HG03469 (cell line): ENCODE data around the gene SETBP1.
A peak's percentile ranks its signal among the peaks of the same experiment; 100 is the strongest.

Experiments used
- ATAC-seq: cut with Tn5 transposase; IDR thresholded peaks from one replicate; pipeline ENCODE4 v1.9.1; 2021; ENCODE audit warnings: mild to moderate bottlenecking, moderate library complexity, moderate number of reproducible peaks; ENCODE audit not compliant: unreplicated experiment

Gene SETBP1

DNA sequence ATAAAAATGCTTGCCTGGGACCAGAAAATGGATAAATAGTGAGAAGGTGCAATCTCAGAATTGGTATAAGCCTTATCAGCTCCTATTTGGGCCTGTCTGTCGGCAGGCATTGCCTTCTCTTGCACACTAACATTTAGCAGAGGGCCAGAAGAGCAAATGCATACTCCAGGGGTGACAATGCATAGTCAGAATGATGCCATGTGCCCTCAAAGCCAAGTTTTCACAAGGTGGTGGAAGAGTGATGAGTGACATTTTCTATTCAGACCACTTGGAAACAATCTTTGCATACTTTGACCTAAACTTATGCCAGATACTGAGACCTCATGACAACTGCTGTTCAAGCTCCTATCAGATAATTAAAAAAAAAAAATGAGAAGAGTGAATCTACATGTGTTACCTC, 276.3 kb downstream of the SETBP1 start:
- ATAC-seq, result no peak

DNA sequence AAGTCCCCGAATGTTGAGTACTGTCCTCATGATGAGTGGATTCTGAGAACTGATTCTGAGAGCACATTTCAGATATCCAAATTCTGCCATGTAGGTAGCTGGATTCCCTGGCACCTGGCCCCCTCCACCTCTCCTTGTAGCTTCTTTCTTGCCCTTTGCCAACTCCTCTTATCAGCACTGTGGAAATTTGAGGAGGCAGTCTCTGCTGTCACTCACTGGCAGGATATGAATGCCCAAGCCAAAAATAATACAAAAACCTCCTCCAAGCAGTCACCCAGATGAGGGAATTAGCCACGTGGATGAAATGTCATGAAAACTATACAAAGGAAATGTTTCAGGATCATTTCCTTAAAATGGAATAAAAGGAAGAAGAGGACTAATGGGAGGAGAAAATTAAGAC, 276.8 kb downstream of the SETBP1 start:
- ATAC-seq, result no peak

DNA sequence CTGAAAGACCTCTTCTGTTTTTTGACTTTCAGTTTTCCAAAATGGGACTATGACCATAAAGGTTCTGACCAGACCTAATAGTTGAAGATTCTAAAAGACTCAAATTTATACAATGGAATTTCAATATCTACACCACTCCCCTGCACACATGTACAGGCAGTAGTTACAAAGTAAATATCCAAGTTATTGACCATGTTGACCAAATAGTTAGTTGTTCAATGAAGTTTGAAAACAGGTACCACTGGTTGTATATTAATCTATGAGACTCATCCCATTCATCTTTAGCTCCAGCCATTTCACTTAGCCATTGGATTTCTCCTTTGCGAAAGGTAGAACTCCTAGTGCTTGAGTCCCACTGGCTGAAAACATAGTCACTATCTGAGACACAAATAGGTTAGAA, 277.4 kb downstream of the SETBP1 start:
- ATAC-seq, result no peak

DNA sequence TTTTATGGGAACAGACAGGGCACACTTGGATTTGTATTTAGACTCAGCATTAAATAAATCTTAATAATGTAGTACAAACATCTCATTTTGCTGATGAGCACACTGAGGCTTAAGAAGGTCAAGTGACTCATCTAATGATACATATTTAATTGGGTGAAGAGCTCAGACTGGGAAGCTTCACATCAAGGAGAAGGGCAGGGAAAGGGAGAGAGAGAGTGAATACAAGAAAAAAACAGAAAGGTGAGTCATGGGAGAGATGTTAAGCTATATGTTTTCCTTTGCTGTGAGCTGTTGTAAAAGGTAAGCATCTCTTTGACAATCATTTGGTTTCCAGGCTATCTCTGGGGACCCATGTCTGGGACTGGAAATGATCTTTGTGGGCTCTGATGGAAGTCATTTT, 277.8 kb downstream of the SETBP1 start:
- no peak for ATAC-seq

DNA sequence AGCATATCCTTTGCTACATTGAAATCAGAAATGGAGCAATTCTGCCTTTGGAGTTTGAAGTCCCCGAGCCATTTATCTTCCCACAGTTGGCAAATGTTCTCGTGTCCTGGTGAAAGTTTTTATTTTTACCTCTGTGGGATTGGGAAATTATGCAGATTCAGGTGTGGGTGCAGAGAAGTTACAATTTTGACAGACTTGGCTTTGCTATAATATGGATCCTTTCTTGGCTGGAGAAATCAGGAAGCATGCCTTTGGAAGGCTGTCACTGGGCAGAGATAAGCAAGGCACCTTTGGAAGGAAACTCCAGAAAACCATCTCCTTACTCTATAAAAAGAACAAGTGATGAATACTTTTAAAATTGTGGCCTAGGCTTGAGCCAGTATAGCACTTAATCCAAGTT, 278.3 kb downstream of the SETBP1 start:
- ATAC-seq, result no peak

DNA sequence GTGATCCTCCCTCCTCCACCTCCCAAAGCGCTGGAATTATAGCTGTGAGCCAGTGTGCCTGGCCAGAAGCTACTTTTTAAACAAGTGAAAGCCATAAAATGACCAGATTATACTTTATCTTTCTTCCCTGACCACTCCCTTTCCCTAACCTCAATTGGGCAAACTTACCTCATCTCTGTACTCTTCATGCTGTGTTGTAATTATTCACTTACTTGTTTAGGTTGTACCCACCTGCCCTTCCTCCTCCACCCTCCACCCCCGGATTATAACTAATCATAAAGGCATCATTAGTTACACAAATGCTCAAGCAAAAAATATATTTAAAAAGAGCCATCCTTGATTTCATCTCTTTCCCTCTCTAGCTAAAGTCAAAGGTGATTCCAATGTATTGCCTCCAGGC, 279.9 kb downstream of the SETBP1 start:
- ATAC-seq, result no peak

DNA sequence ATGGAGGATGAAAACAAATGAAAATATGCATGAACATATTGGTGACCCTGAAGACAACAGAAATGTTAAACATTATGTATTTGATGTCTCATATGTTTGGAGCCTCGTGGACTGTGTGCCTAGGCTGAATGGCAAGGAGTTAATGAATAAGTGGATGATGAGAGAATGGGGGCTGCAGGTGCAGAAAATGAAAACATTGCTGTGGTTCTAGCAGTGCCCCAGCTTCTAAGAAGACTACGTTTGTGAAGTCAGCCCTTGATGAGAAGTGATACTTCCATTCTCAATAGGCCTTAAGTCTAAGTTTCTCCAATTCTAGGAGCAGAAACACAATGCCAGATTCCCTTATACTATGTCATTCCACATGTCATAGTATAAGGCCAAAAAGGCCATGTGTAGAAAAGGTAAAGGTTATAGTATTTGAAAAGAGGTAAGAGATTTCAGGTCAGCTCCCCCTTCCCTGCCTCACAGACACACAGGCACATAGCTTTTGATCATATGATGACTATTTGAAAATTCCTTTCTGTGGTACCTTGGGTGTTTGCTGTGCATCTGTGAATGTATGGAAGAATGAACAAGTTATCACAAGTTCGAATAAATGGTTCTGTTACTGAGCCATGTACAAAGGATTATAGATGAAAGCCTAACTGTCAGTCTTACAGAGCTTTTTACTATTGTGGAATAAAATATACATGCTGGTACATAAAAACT, 280.8 kb downstream of the SETBP1 start:
- ATAC-seq, result no peak

DNA sequence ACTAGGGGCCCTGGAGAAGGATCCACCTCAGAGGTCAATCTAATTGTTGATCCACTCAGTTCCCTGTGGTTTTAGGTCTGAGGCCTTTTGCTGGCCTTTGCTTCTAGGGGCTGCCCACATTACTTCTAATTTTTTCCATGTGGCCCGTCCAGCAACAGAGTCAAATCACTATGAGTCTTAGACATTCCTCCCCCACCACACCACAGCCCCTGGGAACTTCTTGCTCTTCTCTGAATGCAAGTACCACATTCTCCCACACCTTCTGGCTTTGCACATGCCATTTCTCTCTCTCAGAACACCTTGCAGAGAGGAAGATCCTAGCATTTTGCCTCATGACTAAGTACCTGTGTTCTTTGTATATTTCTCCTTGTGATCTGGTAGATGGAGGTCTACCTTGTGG, 286.9 kb downstream of the SETBP1 start:
- no peak for ATAC-seq

DNA sequence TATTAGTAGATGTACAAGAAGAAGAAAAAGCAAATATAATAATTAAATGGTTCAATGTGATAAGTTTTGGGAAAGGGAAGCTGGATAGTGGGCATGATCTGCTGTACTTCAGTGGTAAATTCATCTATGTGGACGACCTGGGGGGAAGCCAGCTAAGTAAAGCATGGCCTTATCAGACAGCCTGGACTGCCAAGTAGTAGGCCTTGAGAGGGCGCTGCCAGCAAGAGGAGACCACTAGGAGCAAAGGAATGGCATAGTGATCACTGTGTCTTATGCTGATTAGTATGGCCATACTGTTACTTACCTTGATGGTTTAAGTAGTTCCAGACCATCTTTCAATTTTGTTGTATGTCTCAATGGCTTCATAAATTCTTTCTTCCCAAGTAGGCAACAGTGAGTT, 287.6 kb downstream of the SETBP1 start:
- no peak for ATAC-seq

DNA sequence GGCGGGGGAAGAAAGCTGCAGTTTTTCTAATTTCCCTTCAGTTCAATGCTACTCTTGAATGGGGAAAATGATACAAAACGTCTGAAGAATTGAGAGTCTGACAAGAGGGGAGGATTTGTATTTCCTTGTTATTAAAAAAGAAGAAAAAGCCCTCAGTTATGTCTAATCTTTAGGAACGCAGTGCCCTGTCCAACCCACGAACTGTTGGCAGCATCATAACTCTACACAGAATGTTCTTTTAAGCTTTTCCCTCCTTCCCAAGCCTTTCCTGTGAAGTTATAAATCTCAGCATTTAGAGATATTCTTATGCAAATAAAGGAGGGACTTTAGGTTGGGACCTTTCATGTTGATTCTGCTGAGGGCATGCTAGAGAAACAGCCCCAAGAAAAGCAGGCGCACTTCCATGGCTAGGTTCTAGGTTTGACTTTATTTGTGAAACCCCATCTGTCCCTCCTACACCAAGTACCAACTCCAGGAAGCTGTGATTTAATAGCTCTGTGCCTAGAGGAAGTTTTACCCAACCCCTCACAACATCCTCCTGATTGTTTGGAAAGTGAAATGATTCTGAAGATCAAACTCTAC, 288.6 kb downstream of the SETBP1 start:
- ATAC-seq, result no peak

DNA sequence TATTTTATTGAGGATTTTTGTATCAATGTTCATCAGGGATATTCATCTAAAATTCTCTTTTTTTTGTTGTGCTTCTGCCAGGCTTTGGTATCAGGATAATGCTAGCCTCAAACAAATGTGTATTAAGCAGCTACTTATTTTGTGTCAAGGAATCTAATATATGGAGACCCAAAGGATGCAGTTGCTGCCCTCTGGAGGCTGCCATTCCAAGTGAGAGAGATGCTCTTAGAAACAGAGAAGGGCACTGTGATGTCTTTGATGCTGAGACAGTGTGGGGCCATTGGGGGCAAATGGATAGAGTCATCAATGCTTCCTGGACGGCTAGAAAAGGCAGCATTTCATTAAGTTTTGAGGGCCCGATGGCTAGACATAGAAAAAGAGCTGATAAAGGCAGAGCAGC, 292.6 kb downstream of the SETBP1 start:
- ATAC-seq, result no peak

DNA sequence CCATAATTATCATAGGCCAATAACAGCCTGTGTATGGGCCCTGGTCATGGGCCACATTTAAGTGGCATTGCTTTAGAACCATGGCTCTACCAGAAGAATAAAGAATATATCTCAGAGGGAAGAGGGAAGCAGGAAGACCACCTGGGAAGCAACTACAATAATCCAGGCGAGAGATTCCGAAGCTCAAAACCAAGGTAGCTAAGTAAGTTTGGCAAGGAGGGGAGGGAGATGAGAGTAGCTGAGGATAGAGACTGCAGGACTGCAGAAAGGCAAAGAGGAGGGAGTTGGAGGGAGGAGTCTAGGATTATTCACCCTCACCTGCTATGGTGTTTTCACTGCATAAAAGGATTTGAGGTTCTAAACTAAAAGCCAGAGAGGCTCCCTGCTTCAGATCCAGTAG, 293.5 kb downstream of the SETBP1 start:
- no peak for ATAC-seq

DNA sequence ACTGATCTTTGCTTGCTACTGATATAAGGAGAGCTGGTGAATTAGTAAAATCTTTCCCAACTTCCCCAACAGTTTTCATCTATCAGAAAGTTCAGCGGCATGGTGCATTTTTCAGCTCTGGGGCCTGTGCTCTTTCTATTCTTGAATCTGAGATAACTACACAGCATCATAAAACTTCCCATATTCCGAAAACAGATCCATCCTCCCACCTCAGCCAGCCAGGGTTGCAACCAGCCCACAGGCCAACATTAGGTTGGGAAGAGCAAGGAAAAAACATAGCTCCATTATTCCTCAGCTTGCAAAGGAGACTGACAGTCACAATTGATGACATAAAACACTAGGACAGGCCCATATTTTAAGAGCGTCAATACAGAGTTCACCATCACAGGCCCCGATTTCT, 297.2 kb downstream of the SETBP1 start:
- ATAC-seq, result no peak

DNA sequence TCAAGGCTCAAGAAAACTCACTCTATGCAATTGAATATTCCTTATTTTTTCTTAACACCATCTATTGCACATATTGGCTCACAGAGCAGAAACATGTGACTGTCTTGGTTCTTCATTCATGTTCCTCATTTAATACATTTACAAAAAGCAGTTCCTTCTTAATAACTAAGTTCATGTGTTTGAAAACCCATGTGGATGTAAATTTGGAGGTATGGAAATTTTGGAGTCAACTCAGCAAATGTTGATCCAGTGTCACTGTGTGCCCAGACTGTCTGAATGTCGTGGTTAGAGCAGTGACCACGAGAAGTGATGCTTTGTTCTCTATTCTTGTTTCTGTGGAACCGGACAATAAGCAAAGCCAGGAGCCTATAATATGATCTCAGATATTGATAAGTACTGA, 299.1 kb downstream of the SETBP1 start:
- ATAC-seq, result no peak

DNA sequence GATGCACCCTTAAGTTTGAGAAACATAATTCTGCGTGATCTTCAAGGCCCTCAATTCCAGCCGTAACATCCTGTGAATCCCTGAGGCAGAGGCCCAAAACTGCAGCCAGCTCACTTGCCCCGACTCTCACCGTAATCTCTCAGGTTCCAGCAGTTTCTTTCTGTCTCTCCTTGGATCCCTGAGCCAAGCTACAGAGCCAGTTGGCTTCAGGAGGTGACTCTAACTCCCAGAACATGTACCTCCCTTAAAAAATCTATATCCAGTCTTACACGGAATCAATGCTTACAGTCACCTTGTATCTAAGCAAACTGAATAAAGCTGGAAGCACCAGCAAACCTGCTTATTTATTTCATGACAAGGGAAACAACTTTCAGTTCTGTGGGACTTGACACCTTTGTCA, 300.4 kb downstream of the SETBP1 start:
- ATAC-seq, result no peak

DNA sequence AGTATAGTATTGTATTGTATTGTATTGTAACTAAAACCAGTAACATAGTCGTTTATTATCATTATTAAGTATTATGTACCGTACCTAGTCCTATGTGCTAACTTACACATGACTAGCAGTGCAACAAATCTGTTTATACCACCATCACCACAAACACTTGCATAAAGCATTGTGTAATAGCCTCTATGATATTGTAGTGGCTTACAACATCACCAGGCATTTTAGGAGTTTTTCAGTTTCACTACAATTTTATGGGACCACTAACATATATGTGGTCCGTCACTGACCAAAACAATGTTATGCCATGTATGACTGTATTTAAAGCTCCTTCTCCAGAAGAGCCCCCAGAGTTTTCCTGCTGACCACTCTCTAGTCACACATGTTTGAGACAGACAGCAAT, 306.2 kb downstream of the SETBP1 start:
- no peak for ATAC-seq

DNA sequence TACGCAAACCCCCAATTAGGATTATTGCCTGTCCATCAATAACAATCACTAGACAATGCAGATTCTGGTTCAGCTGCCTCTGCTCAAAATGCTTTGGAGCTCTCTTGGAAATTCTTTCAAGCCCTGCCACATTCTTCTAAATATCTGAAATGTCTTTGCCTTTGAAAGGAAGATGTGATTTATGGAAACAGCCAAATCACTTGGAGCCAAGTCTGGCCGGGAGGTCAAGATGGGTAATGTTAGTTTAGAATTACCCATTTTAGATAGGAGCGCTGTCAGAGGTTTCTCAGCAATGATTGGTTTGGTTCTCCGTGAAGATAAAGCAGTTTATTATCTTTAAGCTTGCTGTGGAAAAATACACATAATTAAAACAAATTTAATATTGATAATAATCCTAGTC, 306.7 kb downstream of the SETBP1 start:
- no peak for ATAC-seq

DNA sequence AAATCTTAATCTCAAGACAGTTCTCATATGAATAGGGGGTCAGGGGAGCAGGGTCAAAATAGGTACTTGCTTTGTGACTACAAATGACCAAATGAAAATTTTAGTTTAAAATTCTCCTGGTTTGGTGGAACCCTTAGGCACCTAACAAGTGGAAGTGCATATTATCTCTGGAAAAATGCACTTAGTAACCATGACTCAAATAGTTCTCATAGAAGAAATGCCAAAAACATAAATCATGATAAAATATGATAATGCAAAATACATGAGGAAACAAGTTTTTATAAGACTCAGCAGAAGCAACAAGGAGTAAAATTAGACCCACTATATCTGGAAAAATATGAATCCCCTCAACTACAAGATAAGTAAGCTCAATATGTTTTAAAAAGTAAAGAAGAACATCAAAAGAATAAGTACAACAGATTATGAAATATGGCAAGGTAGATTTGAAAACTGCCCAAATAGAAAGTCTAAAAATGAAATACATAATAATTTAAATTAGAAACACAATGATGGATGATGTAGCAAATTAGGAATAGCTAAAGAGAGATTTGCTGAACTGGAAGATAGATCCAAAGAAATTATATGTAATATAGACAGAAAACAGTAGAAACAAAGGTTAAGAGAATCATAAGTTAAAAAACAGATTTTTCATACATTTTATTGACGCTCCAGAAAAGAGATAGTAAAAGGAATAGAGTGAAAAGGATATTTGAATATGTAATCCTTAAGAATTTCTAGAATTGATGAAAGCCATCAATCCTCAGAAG, 308.3 kb downstream of the SETBP1 start:
- no peak for ATAC-seq

DNA sequence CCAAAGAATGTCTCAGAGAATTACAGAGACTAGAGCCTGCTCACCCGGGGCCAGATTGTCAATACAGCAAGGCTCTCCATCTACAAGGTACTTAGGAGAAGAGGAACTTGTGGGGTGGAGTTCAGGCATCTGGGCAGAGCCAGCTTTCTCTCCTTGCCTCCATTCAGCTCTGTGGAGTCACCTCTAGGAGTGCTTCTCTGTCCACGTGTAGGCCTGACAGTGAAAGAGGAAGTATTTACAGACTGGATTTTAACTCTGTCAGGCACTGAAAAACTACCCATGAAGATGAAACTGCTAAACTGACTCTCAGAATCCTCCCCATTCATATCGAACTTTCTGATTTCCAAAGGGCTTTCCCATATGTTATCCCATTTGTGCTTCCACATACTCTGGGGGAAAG, 315.6 kb downstream of the SETBP1 start:
- peak; percentile 92 for ATAC-seq

DNA sequence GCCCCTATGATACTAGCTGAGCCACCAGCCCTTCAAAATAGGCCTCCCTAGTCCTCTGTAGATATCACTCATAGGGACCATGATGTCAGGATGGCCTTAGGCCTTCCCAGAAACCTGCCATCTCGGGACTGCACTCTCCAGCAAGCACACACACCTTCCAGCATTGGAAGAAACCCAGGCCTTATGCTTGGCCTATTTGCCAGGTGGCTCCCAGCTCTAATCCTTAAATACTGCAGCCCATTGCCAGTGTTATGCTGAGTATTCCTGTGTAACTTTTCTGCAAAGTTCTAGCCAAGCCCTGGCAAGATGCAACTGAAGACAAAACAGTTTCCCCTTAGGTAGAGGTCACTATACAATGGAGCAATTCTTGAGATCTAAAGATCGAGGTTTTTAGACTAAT, 316.5 kb downstream of the SETBP1 start:
- no peak for ATAC-seq

DNA sequence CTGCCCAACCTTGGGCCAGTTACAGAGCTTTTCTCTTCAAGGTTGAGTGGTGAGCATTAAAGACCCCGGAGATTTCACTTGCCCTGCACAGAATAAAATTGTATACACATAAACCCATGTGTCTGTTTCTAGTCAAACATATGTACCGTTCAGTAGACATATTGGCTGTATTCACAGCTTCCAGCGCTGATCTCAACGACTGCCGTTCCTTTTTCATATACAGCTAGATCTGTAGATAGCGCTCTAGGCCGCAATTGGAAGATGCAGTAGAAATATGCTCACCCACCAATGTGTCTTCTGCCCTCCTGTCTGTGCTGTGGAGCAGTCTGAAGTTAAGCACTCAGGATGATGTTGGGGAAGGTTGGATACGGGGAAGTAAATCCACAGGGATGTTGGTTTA, 317.7 kb downstream of the SETBP1 start:
- ATAC-seq, result no peak

DNA sequence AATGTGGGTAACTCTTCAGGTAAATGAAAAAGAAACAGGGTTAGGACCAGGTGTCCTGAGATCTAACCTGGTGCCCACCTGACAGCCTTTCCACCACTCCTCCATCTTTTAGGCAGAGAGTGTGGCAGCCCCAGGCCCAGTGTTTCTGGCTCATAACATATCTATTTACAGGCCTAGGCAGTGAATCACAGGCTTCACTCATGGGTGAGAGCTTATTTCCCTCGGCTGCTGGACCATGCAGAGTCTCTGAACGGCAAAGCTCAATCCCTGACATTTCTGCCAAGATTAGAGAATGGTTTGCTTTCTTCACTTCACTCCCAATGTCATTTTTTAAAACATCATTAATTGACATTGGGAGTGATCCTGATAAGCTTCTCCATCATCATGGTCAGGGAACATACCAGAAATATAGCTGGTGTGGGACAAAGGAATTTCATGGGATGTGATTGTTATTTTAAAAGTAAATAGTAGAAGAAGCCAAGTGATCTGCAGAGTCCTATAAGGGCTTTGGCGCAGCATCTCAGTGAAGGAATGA, 323.9 kb downstream of the SETBP1 start:
- ATAC-seq, result no peak
